IPS-18a (cell line): ENCODE measurements around the gene LYSMD3.
A peak's percentile ranks its signal among the peaks of the same experiment; 100 is the strongest.
"Not testable (repeated sequence)": the region's sequence is repeated elsewhere in the genome, so short reads cannot be mapped to it uniquely, and the experiment has no call there.

ENCODE experiments used
- H3K27ac ChIP-seq: one replicate; pipeline ENCODE4 v1.5.1; 2013; ENCODE audit warnings: low read length
- H3K27me3 ChIP-seq: one replicate; pipeline ENCODE4 v1.6.1; 2013; ENCODE audit warnings: mild to moderate bottlenecking, low read length; ENCODE audit not compliant: control insufficient read depth, insufficient read depth
- H3K36me3 ChIP-seq: one replicate; pipeline ENCODE4 v1.6.1; 2013; ENCODE audit warnings: low read depth, low read length; ENCODE audit not compliant: control insufficient read depth
- H3K4me1 ChIP-seq: one replicate; pipeline ENCODE4 v1.6.1; 2013; ENCODE audit warnings: low read depth, low read length; ENCODE audit not compliant: control insufficient read depth
- H3K4me3 ChIP-seq: one replicate; pipeline ENCODE4 v1.5.1; 2013; ENCODE audit warnings: low read length
- H3K9ac ChIP-seq: one replicate; pipeline ENCODE4 v1.6.1; 2013; ENCODE audit warnings: mild to moderate bottlenecking, low read length, moderate library complexity
- H3K9me3 ChIP-seq: one replicate; pipeline ENCODE4 v1.6.1; 2013; ENCODE audit warnings: low read depth, low read length; ENCODE audit not compliant: control insufficient read depth

The LYSMD3 gene

GRCh38 chr5:90529194-90529938, at the start of gene LYSMD3:
Gene LYSMD3 (minus strand): TSS chr5:90529584. CDS start chr5:90525289, 4,295 bp downstream.
- Histone ChIP-seq H3K27ac (peak within 1 kb of the TSS; percentile 25), H3K4me1 (peaks cover 8% of the 10 kb centered on the region), H3K9me3 (no peaks in the 10 kb centered on the region), H3K36me3 (peaks cover 3% of the 10 kb centered on the region), H3K4me3 (peak within 1 kb of the TSS; percentile 94), H3K27me3 (no peaks in the 10 kb centered on the region), H3K9ac (peak within 1 kb of the TSS; percentile 77)

GRCh38 chr5:90576566-90576965, 47.2 kb upstream of the LYSMD3 start:
- H3K36me3 ChIP-seq, H3K27me3 ChIP-seq, H3K4me3 ChIP-seq, H3K9ac ChIP-seq, H3K27ac ChIP-seq, H3K9me3 ChIP-seq: not testable (repeated sequence)
- H3K4me1 ChIP-seq: peaks cover 11% of the 10 kb centered on the region

DNA sequence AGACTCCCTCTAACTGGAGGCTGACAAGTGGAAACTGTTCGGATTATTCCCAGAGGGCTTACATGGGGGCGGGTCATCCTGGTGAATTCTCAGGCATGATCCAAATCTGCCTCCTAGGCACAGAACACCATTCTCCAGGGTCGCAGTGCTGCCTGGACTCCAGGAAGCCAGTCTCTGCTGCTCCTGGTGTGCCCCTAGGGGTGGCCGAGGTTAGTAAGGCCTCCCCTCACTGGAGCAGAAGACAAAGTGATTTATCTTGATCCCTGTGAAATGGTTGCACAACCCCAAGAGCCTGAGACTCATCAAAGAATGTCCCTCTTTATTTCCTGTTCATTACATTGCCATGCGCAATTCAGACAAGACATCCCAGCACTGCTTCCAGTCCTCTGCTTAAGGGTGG, 46.3 kb upstream of the LYSMD3 start:
- no peaks in the 10 kb centered on the region for H3K36me3 ChIP-seq
- H3K4me3 ChIP-seq: no peak overlapping the region
- H3K9ac ChIP-seq: no peak overlapping the region
- H3K9me3 ChIP-seq: no peaks in the 10 kb centered on the region
- no peaks in the 10 kb centered on the region for H3K27me3 ChIP-seq
- H3K27ac ChIP-seq: no peak overlapping the region
- peaks cover 13% of the 10 kb centered on the region for H3K4me1 ChIP-seq

GRCh38 chr5:90571147-90571773, 41.9 kb upstream of the LYSMD3 start:
- no peaks in the 10 kb centered on the region for H3K36me3 ChIP-seq
- no peak overlapping the region for H3K9ac ChIP-seq
- no peak overlapping the region for H3K27ac ChIP-seq
- no peak overlapping the region for H3K4me3 ChIP-seq
- H3K4me1 ChIP-seq: peaks cover 13% of the 10 kb centered on the region
- H3K9me3 ChIP-seq: peaks cover 9% of the 10 kb centered on the region
- no peaks in the 10 kb centered on the region for H3K27me3 ChIP-seq

DNA sequence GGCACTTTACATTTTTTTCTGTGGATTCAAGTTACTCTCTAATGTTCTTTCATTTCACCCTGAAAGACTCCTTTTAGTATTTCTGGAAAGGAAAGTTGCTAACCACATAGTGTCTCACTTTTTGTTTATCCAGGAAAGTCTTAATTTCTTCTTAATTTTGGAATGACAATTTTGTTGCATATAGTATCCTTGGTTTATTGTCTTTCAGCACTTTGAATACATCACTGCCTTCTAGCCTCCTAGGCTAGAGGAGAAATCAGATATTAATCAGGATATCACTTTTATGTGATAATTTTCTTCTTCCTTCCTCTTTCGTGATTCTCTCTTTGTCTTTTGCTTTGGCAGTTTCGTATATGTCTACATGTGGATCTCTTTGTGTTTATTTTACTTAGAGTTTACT, 40.6 kb upstream of the LYSMD3 start:
- H3K4me1 ChIP-seq: peaks cover 13% of the 10 kb centered on the region
- H3K27ac ChIP-seq: no peak overlapping the region
- H3K36me3 ChIP-seq: no peaks in the 10 kb centered on the region
- no peak overlapping the region for H3K9ac ChIP-seq
- no peaks in the 10 kb centered on the region for H3K27me3 ChIP-seq
- no peak overlapping the region for H3K4me3 ChIP-seq
- peaks cover 9% of the 10 kb centered on the region for H3K9me3 ChIP-seq

DNA sequence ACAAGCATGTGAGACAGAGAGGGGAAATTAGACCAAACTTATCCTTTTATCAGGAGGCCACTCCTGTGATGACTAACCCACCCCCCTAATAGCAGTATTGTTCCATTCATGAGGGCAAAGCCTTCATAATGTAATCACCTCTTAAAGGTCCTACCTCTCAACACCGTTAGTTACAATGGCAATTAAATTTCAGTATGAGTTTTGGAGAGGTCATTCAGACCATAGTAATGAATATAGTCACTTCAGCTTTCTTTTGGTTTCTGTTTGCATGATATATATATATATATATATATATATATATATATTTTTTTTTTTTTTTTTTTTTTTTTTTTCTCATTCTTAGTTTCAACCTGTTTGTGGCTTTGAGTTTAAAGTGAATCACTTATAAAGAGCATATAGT, 39.7 kb upstream of the LYSMD3 start:
- Histone ChIP-seq H3K9me3 (peaks cover 9% of the 10 kb centered on the region), H3K27me3 (no peaks in the 10 kb centered on the region), H3K4me3 (no peak overlapping the region), H3K36me3 (no peaks in the 10 kb centered on the region), H3K4me1 (peaks cover 16% of the 10 kb centered on the region), H3K9ac (no peak overlapping the region), H3K27ac (no peak overlapping the region)

- Histone ChIP-seq H3K36me3 (no peaks in the 10 kb centered on the region), H3K27me3 (no peaks in the 10 kb centered on the region), H3K9me3 (peaks cover 9% of the 10 kb centered on the region), H3K9ac (no peak overlapping the region), H3K27ac (no peak overlapping the region), H3K4me3 (no peak overlapping the region), H3K4me1 (peaks cover 38% of the 10 kb centered on the region)
These were observed 36.1 kb upstream of the LYSMD3 start for GRCh38 chr5:90565491-90565890.

DNA sequence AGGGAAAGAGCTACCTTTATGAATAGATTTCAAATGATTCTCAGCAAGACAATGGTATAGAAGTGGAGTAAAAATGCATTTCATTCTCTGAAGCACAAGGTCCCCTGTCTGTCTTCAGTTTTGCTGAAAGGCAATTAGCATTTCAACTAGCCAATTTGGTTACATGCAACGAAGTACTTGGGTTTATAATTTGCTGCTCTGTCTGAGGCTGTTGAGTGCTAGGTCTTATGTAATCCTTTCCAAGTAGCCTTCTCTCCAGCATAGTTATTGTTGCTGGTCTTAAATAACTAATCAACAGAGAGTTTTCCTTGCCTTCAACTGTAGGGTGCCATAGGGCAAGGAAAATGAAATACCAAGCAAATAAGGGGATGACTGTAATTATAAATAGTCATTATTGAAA, 33.7 kb upstream of the LYSMD3 start:
- Histone ChIP-seq H3K9me3 (peaks cover under 1% of the 10 kb centered on the region), H3K4me1 (peaks cover 40% of the 10 kb centered on the region), H3K36me3 (no peaks in the 10 kb centered on the region), H3K27me3 (no peaks in the 10 kb centered on the region), H3K4me3 (peak overlapping the region; percentile 45), H3K9ac (peak overlapping the region; percentile 6), H3K27ac (no peak overlapping the region)

DNA sequence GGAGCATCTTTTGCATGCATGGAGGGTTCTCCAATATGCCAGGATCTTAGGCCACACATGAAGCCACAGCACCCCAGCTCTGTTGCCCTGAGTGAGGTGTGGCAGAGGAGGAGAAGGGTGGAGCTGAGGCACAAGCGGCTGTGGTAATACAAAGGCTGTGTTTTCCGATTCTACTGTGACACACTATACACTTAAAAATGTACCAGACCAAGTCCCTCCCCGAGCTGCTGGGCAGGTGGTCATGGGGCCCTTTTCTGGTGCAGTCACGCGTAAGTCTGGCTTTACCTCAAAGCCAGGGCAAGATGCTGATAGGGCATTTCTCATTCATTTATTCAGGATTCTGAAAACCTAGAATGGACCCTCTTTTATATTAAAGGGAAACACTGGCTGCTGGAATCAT, 33.0 kb upstream of the LYSMD3 start:
- peak overlapping the region; percentile 45 for H3K4me3 ChIP-seq
- H3K9ac ChIP-seq: peak overlapping the region; percentile 18
- no peaks in the 10 kb centered on the region for H3K36me3 ChIP-seq
- H3K27ac ChIP-seq: peak overlapping the region; percentile 65
- peaks cover 45% of the 10 kb centered on the region for H3K4me1 ChIP-seq
- H3K9me3 ChIP-seq: no peaks in the 10 kb centered on the region
- H3K27me3 ChIP-seq: no peaks in the 10 kb centered on the region

DNA sequence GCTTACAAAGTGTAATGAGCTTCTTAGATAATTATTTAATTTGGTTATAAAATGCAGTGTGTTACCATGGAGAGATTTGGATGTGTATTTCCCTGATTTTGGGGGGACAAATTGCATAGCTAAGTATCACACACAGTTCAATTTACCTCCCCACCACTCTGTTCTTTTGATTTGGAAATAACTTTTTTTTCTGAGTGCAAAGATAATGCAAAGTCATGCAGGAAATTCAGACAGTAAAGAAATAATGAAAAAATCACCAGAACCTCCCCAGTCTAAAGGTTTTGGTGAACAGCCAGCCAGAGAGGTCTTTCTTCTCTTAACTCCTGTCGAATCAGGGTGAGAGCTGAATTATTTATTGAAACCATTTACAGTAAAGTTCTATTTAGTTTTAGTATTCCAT, 32.4 kb upstream of the LYSMD3 start:
- Histone ChIP-seq H3K9ac (peak overlapping the region; percentile 18), H3K36me3 (no peaks in the 10 kb centered on the region), H3K4me1 (peaks cover 51% of the 10 kb centered on the region), H3K27me3 (no peaks in the 10 kb centered on the region), H3K4me3 (peak overlapping the region; percentile 45), H3K27ac (peak overlapping the region; percentile 65), H3K9me3 (no peaks in the 10 kb centered on the region)

GRCh38 chr5:90560771-90561170, 31.4 kb upstream of the LYSMD3 start:
- Histone ChIP-seq H3K4me3 (peak overlapping the region; percentile 95), H3K27ac (no peak overlapping the region), H3K9ac (no peak overlapping the region), H3K27me3 (no peaks in the 10 kb centered on the region), H3K4me1 (peaks cover 54% of the 10 kb centered on the region), H3K9me3 (no peaks in the 10 kb centered on the region), H3K36me3 (no peaks in the 10 kb centered on the region)
